Renal cortical epithelial cell (primary cell): ENCODE measurements around the gene NOL12. TPM values are rescaled to one million over a fixed set of nuclear protein-coding genes. Genes with fewer than 3 reads are reported as not detected.
"Not testable (repeated sequence)": the region's sequence is repeated elsewhere in the genome, so short reads cannot be mapped to it uniquely, and the experiment has no call there.

Experiments
- DNase-seq: peaks from one replicate; pipeline ENCODE4 v3.0.0-alpha.2; 2011; ENCODE audit warnings: low read depth
- total RNA-seq: library from RNA; depleted of rRNA; stranded (reverse); fragments of >200 nt; gene quantifications from 2 replicates; pipeline ENCODE4 v1.2.3, GENCODE V29; 2014

NOL12 gene
- 18.1 and 19.6 TPM in 2 replicates for total RNA-seq

- peak; percentile 69 for DNase-seq
These were observed at the start of gene NOL12 for GRCh38 chr22:37686002-37686982. Gene NOL12, plus strand, starts transcription at chr22:37686343. Its CDS starts 50 bp downstream, at chr22:37686393.

- DNase-seq: no peak
These were observed 49.2 kb upstream of the NOL12 start for GRCh38 chr22:37636949-37637273.

GRCh38 chr22:37638391-37639069 lies 47.6 kb upstream of the NOL12 start:
- DNase-seq: no peak

- no peak for DNase-seq
These were observed 46.9 kb upstream of the NOL12 start, which contains the start of gene SH3BP1 for GRCh38 chr22:37639070-37639760. Gene SH3BP1, plus strand, starts transcription at chr22:37639669. Its CDS starts 119 bp downstream, at chr22:37639788.

- no peak for DNase-seq
These were observed 46.2 kb upstream of the NOL12 start for GRCh38 chr22:37639771-37640590.

GRCh38 chr22:37640591-37641560 lies 45.3 kb upstream of the NOL12 start:
- DNase-seq: no peak

- no peak for DNase-seq
These were observed 44.6 kb upstream of the NOL12 start for GRCh38 chr22:37641561-37641949.

GRCh38 chr22:37643225-37643847 lies 42.8 kb upstream of the NOL12 start:
- DNase-seq: peak; percentile 33

GRCh38 chr22:37647317-37647716 lies 38.8 kb upstream of the NOL12 start:
- no peak for DNase-seq

GRCh38 chr22:37647928-37648327 lies 38.2 kb upstream of the NOL12 start:
- no peak for DNase-seq

- no peak for DNase-seq
These were observed 35.5 kb upstream of the NOL12 start for GRCh38 chr22:37650463-37651136.

- no peak for DNase-seq
These were observed 31.4 kb upstream of the NOL12 start for GRCh38 chr22:37654563-37655251.

- DNase-seq: no peak
These were observed 30.9 kb upstream of the NOL12 start for GRCh38 chr22:37655252-37655563.

GRCh38 chr22:37656583-37656982 lies 29.6 kb upstream of the NOL12 start:
- DNase-seq: not testable (repeated sequence)

- DNase-seq: peak; percentile 15
These were observed 28.5 kb upstream of the NOL12 start for GRCh38 chr22:37657590-37658132.

GRCh38 chr22:37658133-37659065 lies 27.7 kb upstream of the NOL12 start, which contains the start of gene PDXP:
Gene PDXP, plus strand, starts transcription at chr22:37658723. Its CDS starts 60 bp downstream, at chr22:37658783.
- peak; percentile 99 for DNase-seq
